ENCODE measurements around the gene DHRS13.

DNA sequence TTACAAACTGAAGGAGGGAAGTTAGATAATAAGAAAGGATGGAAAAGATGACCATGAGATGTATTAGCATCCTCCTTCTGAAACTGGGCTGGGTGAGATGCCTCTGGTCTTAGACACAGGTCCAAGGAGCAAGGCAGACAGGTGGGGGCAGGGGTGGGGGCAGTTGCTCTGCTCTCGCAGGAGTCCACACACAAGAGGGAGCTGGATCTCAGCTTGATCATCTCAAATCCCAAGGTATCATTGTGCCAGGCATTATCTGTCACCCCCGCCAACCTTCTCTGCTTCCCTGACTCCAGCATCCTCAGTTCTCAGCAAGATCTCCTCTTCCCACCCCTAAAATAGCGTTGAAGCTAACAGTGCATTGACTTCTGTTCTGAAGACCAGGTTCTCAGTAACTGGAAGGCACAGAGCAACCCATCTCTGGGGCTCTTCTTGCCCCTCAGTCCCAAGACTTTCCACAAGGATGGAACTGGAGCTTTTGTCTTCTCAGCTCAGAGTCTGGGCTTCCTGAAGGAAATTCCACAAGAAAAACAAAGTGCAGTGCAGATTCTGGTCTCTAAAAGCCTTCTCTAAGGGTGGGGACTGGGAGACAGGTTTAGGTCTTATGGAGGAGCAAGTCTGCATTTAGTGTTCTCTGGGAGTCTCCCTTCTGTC lies 7.0 kb downstream of the DHRS13 start:
- TF ChIP-seq GATA2 (IDR thresholded peaks at IDR 0.05; ENCODE audit: low read depth, low read length) (no peak), GATA3 (IDR thresholded peaks at IDR 0.05; ENCODE audit: low read depth, low read length) (no peak)
